Activated T-cell treated with anti-CD3 and anti-CD28 coated beads, Interleukin-2, amount 50 U/mL, for 48 hours (primary cell): Measurements from ENCODE around the gene PAX3.

ENCODE experiments used
- DNase-seq, 2 experiments: peaks; one replicate each; pipeline ENCODE4 v3.0.0-alpha.2; 2020

PAX3 gene

DNA sequence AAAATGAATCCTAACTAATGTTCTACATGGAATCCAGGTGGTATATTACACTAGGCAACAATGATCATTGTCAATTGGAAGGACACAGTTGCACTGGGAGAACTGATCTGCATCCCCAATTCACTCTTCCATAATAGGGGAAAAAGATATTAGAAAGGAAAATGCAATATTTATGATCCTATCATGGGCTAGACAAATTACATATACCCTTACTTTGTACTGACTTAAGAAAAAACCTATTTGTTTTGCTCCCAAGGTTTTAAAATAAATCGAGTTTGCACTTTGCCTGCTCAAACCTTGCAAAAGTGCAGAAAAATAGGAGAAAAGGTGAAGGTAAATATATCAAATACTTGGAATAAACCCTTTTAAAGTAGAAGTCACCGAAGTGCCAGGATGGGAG lies 11.0 kb upstream of the PAX3 start:
- DNase-seq, result no peak

DNA sequence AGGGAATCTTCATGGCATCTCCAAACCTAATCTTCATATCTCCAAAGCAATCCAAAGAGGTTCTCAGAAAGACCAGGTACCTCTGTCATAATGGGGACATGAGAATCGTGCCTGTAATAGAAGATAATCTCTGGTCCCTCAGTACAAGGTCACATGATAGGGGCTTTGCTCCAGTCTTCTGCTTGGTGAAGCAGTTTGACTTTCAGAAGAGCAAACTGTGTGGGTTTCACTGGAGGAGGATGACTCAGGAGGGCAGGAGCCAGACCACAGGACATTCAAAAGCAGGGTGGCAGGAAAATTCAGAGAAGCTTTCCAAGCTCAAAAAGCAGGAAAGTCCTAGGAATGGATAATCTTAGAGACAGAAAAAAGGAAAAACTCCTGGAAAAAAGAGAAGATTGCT lies 10.6 kb upstream of the PAX3 start:
- no peak for DNase-seq

DNA sequence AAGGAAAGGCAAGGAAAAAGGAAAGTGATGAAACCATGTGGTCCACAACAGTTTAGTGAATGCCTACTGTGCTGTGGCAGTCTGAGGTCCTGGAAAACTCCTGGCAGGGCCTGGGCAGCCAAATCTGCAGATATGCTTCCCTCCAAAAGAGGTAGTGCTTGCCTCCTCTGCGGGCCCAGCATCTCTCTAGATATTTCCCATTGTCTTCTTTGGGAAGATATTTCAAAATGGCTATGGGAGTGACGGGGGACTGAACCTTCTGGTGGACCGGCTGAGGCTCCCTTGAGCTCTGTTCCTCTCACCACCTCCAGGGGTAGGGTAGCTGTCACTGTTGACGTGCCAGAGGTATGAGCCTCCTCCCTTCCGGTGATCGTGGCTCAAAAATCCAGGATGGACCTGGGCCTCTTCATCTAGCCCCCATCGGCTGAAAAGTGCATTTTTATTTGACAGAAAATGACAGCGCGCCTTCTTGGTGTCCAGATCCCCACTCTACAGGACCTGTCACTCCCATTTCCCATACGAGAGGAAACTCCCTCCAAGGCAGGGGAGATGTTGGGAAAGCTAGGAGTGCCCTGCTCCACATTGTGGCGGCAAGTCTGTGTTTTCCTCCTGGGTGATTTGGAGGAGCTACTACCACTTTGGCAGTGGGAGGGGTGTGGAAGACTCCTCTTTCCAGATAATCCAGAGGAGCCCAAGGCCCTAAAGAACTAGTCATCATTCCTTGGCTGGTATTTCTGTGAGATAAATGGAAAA lies 9.4 kb upstream of the PAX3 start:
- DNase-seq, result no peak

DNA sequence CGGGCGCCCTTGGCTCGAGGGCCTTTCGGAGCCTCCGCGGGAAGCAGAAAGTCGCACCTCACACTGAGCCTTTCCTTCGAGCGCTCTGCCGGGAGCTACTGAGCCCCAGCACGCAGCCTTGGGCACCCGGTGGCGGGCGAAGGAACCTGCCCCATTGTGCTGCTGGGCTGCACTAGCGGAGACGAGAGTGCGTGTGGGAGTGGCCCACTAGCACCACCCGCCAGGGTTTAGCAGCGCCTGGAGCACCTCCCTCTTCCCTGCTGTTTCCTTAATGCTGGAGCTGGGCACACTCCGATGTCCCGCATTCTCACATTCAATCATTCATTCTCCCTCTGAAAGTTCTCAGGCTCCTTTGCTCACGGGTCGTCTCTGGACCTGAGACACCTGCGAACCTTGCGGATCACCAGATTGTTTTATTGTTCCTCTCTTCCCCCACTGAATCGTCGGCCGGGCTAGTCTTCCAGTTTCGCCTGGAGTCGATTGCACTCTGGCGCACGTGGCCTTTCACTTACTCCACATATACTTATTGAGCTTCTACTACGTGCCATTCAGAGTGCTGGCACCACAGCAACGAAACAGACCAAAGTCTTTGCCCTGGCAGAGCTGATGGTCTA lies 8.5 kb upstream of the PAX3 start:
- peak in 1 of 2 experiments; percentile 18 for DNase-seq

GRCh38 chr2:222306393-222307142 lies 7.8 kb upstream of the PAX3 start:
- DNase-seq, result no peak

DNA sequence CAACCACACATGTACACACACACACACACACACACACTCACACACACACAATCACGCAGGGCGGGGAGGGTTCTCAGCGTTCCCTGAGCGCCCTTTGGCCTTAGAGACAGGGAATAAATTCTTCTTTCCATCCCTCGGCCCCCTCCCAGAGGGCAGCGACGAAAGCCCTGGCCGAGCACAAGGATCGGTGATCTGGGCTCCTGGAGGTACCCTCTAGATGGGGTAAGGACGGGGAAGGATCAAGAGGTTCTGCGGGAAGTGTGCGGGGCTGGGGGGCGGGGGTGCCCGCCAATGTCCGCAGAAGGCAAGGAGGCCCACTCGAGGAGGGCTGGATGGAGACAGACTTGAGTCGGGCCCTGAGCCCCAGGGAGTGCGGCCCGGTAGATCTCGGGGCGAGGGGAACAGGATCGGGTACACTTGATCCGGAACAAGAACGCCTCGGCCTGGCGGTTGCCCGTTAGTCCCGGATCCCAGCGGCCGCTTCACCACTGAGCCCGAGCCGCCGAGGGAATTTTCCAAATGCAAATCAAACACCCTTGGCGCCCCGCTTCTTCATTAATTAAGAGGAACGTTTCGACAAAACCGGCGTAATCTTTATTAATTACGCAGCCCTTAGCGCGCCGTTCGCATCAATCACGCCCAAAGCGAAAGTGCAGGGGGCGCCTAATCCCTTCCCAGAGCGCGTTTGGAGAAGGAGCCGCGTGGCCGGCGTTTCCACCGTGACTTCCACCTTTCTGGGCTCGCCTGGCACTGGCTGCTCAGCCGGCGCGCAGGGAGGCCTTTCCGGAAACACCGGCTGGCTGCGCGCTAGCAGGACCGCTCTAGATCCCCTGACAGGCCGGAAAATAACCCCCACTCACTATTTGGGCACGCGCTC lies 7.0 kb upstream of the PAX3 start:
- DNase-seq, result peak in 1 of 2 experiments; percentile 31

- DNase-seq, result peak in 1 of 2 experiments; percentile 24
These were observed 6.1 kb upstream of the PAX3 start for GRCh38 chr2:222304737-222305515.

DNA sequence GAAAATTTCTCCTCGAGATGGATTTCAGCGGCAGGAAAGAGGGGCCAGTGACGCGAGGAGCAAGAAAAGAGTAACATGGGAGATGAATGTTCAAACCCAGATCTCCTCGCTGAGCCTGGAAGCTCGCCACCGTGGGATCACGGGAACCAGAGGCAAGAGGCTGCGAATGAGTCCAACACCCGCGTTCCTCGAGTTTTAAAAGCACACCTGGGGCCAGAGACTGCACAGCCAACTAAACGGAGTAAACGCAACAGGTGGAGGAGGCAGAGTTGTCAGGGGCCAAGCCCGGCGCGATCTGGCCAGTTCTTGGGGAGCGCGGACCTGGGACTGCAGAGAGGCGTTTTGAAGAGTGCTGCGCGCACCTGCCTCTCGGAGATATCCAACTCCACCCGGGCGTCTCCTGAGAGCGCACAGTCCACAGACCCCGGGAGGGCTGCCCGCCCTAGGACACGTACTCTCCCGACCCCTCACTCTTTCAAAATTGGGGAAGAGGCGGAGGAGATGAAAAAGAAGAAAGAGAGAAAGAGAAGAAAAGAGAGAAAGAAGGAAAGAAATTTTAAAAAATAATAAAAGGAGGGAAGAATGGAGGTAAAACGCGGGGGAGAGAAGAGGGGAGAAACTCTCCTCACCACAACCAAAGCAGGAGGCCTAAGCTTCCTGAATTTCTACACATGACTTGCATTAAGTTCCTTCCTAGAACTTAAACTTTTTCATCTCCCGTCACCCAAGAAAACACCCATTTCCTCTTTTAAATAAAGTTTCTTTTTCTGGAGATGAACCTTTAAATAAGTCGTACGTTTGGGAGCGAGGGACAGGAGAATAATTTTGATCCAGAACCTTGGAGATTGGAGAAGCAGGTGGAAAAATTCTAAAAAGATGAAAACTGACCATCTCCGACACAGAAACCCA lies 5.3 kb upstream of the PAX3 start:
- DNase-seq, result peak in 1 of 2 experiments; percentile 21

GRCh38 chr2:222303045-222303827 lies 4.4 kb upstream of the PAX3 start:
- DNase-seq, result peak in 1 of 2 experiments; percentile 13

- DNase-seq, result peak in 1 of 2 experiments; percentile 19
These were observed 3.6 kb upstream of the PAX3 start for GRCh38 chr2:222302178-222303018.

DNA sequence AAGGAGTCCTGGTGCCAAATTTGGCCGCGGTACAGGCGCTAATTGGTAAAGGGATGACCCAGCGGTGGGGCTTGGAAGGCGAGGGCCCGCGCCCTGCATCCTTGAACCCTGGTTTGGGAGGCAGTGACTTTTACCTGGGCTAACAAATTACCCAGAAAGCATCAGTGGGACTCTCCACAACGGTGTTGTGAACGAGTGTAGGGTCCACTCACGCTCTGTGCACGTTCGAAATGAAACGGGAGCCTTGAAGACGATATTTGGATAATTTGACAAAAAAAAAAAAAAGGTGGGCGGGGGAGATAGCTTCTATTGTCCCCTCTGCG lies 3.0 kb upstream of the PAX3 start:
- DNase-seq, result no peak

DNA sequence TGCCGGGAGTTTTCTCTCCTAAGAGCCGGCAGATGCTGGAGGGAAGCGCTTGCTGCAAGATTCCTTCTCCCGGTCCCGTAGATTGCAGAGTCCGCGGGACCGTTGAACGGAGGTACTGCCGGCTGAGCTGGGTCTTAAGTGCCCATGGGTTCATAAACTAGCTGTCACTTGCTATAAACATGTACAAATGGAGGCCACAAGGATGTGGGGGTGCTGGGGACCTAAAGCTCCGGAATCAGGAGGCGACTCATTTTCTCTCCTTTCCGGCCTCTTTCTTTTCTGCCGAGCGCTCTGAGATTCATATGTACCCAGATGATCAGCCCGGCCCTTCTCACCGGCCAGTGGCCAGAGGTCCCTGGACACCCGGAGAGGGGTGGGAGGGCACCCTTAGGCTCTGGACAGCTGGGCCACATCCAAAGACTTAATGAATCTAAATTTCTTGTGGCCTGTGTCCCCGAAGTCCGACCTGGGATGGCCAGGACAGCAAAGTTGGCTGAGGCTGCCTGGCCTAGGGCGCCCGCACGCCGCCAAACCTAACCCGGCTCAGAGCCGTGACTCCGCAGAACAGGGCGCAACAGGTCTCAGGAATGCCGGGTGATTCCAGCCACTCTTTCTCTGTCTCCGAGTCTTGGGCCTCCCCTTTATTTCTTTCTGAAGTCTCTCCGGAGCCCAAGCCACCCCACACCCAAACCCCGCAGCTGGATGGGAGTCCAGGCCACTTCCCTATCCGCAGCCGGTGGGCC lies 2.4 kb upstream of the PAX3 start:
- DNase-seq, result peak in 1 of 2 experiments; percentile 19

- DNase-seq, result no peak
These were observed 1.9 kb upstream of the PAX3 start for GRCh38 chr2:222300726-222301052.

DNA sequence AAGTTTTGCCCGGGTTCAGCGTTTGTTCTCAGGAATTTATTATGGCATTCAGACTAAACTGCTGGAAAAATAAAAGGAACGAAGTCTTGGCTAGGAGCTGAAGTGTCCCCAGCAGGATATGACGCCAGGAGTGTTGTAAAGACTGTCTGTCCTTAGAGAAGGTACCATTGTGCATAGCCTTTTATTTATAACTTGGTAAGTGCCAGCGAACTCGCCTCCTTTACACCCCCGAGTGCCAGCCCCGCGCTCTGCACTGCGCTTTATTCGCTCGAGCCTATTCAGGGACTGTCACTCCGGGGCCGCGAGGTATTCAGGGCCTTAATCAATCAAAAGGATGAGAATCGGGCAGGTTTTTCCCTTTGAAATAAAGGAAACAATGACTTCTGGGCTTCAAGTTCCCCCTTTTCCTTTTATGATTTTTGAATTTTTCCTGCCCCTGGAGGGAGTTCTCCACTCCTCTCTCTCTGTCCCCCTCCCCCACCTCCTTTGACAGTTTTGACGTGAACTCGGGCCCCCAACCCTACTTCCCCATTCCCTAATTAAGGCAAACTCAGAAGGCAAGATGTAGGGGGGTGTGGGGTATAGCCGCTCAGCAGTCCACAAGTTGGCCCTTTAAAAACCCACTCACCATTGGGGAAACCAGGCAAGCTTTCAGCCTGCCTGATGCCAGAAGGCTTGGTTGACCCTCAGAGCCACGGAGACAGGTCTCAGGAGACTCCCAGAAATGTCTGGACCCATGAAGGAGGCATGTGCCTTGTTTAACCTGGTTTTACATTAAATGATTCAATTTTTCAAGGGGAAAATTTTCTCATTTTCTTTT lies 1.3 kb upstream of the PAX3 start:
- DNase-seq, result no peak

DNA sequence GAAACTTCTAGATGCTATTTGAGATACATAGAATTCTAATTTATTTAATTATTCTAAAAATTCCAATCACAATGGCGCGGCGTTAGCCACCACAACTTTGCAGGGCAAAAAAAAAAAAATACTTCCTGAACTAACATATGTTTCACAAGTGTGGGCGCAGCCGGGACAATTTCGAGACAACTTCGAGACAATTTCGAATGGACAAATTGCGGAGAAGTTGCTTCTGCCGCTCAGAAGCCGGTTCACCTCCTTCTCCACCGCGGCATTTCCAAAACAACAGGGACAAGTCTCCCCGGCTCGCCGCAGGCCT lies 842 bp downstream of the PAX3 start:
- DNase-seq, result no peak

- no peak for DNase-seq
These were observed 1.2 kb downstream of the PAX3 start for GRCh38 chr2:222297600-222297935.

- no peak for DNase-seq
These were observed 1.7 kb downstream of the PAX3 start for GRCh38 chr2:222296911-222297599.
